Measurements from ENCODE around the gene FBXO5. TPM values are rescaled to one million over a fixed set of nuclear protein-coding genes. Genes with fewer than 3 reads are reported as not detected.

FBXO5 gene
- total RNA-seq, 1 donor: 6.5 TPM

DNA sequence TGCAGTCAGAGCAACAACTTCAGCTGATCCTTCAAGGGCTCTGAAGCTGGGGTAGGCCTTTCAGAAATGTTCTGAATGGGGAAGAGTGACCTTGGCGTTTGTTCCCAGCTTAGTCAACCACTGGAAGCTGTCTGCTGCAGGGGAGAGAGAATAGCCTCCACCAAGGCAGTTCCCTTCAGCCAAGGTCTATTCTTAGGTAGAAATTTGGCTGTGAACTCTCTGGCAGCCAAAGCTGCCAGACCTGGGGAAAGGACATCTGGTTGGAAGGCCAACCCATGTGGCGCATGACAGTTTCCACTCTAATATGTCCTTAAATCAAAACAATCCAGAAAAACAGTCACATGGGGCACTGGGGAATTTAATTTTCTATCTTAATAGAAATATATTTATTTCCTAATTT lies 60.1 kb downstream of the FBXO5 start:
- H3K27me3 ChIP-seq (ENCODE audit: insufficient read depth, low read length): no peaks in the 10 kb centered on the region
- TF ChIP-seq, protein P1, sequence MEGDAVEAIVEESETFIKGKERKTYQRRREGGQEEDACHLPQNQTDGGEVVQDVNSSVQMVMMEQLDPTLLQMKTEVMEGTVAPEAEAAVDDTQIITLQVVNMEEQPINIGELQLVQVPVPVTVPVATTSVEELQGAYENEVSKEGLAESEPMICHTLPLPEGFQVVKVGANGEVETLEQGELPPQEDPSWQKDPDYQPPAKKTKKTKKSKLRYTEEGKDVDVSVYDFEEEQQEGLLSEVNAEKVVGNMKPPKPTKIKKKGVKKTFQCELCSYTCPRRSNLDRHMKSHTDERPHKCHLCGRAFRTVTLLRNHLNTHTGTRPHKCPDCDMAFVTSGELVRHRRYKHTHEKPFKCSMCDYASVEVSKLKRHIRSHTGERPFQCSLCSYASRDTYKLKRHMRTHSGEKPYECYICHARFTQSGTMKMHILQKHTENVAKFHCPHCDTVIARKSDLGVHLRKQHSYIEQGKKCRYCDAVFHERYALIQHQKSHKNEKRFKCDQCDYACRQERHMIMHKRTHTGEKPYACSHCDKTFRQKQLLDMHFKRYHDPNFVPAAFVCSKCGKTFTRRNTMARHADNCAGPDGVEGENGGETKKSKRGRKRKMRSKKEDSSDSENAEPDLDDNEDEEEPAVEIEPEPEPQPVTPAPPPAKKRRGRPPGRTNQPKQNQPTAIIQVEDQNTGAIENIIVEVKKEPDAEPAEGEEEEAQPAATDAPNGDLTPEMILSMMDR (IDR thresholded peaks at IDR 0.05; ENCODE audit: extremely low read depth, low read depth, low read length): no peak
- H3K36me3 ChIP-seq (ENCODE audit: insufficient read depth, low read length): no peaks in the 10 kb centered on the region
- no peak overlapping the region for H3K4me3 ChIP-seq (ENCODE audit: insufficient read depth, low read length)
- no peaks in the 10 kb centered on the region for H3K9me3 ChIP-seq (ENCODE audit: low read depth, low read length)
- no peak for DNase-seq (ENCODE audit: insufficient read length, low spot score, missing footprints)
- no peaks in the 10 kb centered on the region for H3K79me2 ChIP-seq (ENCODE audit: insufficient read depth, low read length)
- H3K27ac ChIP-seq (ENCODE audit: low read depth, low read length): no peak overlapping the region
- no peak overlapping the region for H2AFZ ChIP-seq (ENCODE audit: low read length)
- no peak overlapping the region for H3K4me2 ChIP-seq (ENCODE audit: insufficient read depth, low read length)
- H3K4me1 ChIP-seq (ENCODE audit: insufficient read depth, low read length): no peaks in the 10 kb centered on the region
- H4K20me1 ChIP-seq (ENCODE audit: insufficient read depth, low read length): no peaks in the 10 kb centered on the region

Small RNA genes lying within 50 kb of the gene (small RNA-seq; reads per million reads assigned to genes)
- not detected for gene AL080276.1

Other genes with a start within 250 kb of the FBXO5 start
- gene VIP, start 232.2 kb downstream of the FBXO5 start, total RNA-seq: not detected in 2 replicates
- 17.4 and 18.8 TPM in 2 replicates for gene MTRF1L, start 19.7 kb upstream of the FBXO5 start, total RNA-seq
- gene RGS17, start 148.2 kb upstream of the FBXO5 start, total RNA-seq: 1.4 and 1.8 TPM in 2 replicates